DMS153 (cell line): ENCODE measurements around the gene RAC2.

Source experiments
- DNase-seq: peaks from one replicate; lab custom pipeline; 2025; lab: John Stamatoyannopoulos, UW

RAC2 gene

GRCh38 chr22:37175414-37176281 is 68.4 kb downstream of the RAC2 start:
- DNase-seq = no peak
